ENCODE measurements around the gene TMC1.
"Not testable (repeated sequence)": the region's sequence is repeated elsewhere in the genome, so short reads cannot be mapped to it uniquely, and the experiment has no call there.

DNA sequence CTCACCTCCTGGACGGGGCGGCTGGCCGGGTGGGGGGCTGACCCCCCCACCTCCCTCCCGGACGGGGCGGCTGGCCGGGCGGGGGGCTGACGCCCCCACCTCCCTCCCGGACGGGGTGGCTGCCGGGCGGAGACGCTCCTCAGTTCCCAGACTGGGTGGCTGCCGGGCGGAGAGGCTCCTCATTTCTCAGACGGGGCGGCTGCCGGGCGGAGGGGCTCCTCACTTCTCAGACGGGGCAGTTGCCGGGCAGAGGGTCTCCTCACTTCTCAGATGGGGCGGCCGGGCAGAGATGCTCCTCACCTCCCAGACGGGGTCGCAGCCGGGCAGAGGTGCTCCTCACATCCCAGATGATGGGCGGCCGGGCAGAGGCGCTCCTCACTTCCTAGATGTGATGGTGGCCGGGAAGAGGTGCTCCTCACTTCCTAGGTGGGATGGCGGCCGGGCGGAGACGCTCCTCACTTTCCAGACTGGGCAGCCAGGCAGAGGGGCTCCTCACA lies 285.0 kb downstream of the TMC1 start:
- not testable (repeated sequence) for TF ChIP-seq CTCF (IDR thresholded peaks at IDR 0.05; ENCODE audit: low read depth, low read length); EZH2phosphoT487 (IDR thresholded peaks at IDR 0.05; ENCODE audit: low read depth)

All from OCI-LY3 (cell line).